Activated CD8-positive, alpha-beta memory T cell treated with anti-CD3 and anti-CD28 coated beads for 36 hours (primary cell): Measurements from ENCODE around the gene DQX1. TPM values are rescaled to one million over a fixed set of nuclear protein-coding genes. Genes with fewer than 3 reads are reported as not detected.

Experiments
- CTCF ChIA-PET: fragments of 350-600 bp; sonication (Branson Sonifier 250); formaldehyde crosslinking; loops from one replicate; lab custom pipeline; 2021; ENCODE audit warnings: antibody characterized with exemption; lab: Charles Lee
- POLR2A ChIA-PET: fragments of 350-600 bp; sonication (Branson Sonifier 250); formaldehyde crosslinking; loops from one replicate; lab custom pipeline; 2021; ENCODE audit warnings: antibody characterized with exemption; lab: Charles Lee
- total RNA-seq, 2 experiments: library from RNA; stranded (reverse); gene quantifications; one replicate each; pipeline ENCODE4 v1.2.3, GENCODE V29; 2021

DQX1 gene
- total RNA-seq, 2 experiments from 2014 or later: 0.75 to 0.91 TPM

DNA sequence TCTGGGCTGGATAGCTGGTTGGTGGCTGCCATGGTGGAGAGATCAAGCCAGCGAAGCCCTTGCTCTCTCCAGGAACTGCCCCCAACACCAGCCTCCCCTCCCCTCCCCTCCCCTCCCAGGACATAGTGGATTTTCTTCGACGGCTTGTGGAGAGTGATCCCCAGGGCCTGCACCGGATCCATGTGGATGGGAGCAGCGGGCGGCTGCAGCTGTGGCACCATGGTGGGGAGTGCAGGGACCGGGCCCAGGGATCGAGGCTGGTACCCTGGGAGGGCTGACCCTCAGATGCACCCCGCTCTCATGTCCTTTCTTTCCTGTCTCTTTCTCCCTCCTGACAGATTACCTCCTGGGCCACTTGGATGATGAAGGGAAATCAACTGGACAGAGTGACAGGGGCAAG, 36.1 kb downstream of the DQX1 start:
- POLR2A ChIA-PET: no interaction called here
- CTCF ChIA-PET: no interaction called here

DNA sequence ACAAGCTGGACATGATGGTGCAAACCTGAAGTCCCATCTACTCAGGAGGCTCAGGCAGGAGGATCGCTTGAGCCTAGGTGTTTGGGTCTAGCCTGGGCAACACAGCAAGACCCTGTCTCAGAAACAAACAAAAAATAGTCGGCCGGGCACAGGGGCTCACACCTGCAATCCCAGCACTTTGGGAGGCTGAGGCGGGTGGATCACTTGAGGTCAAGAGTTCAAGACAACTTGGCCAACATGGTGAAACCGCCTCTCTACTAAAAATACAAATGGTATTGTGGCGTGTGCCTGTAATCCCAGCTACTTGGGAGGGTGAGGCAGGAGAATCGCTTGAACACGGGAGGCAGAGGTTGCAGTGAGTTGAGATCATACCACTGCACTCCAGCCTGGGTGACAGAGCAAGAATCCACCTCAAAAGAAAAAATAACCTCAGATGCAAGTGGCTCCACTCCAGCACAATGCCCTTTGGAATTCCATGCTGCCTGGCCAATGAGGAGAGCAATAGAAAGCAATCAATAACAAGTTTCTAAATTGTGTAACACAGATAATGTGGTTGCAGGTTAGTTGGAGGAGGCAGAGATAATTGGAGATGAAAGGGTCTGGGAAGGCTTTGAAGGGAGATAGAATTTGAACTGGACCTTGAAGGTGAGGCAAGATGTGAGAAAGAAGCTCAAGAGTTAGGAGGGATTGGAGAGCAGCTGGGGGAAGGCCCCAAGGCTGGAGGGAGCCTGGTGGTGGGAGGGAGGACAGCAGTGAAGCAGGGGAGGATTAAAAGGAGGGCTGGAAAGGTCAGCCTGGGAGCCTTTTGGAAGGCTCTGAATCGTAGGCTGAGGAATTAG, 37.2 kb downstream of the DQX1 start:
- CTCF ChIA-PET: interaction anchor here (0.7 kb wide), 1 partner anchor 28 kb away, joined by 3 read pairs; no protein-coding TSS in a partner anchor
- POLR2A ChIA-PET: interaction anchor here (0.6 kb wide), 1 partner anchor 18 kb away, joined by 5 read pairs; no protein-coding TSS in a partner anchor

DNA sequence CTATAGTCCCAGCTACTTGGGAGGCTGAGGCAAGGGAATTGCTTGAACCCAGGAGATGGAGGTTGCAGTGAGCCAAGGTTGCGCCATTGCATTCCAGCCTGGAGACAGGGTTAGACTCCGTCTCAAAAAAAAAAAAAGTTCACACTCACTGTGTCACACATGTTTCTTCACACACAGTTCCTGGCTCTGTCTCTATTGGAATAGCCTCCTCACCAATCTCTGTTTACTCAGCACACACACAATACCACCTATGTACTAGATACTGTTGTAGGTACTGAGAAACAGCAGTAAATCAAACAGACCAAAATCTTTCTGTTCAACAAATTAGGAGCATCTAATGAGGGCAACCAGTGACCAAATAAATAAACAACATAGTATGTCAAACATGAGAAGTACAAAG, 39.9 kb downstream of the DQX1 start:
- ChIA-PET CTCF (interaction anchor here (1.7 kb wide), 1 partner anchor 15 kb away, joined by 4 read pairs; no protein-coding TSS in a partner anchor), POLR2A (no interaction called here)

DNA sequence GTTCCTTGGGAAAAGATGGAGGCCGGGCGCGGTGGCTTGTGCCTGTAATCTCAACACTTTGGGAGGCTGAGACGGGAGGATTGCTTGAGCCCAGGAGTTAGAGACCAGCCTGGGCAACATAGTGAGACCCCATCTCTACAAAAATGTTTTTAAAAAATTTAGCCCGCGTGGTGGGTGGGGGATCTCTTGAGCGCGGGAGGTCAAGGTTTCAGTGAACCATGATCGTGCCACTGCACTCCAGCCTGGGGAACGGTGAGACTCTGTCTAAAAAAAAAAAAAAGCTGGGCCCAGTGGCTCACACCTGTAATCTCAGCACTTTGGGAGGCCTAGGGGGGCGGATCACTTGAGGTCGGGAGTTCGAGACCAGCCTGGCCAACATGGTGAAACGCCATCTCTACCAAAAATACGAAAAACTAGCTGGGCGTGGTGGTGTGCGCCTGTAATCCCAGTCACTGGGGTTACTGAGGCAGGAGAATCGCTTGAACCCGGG, 42.3 kb downstream of the DQX1 start:
- POLR2A ChIA-PET: interaction anchor here (0.7 to 2.9 kb wide), 2 partner anchors 11 to 29 kb away, joined by 3 to 8 read pairs; partner anchors contain the start of genes INO80B and MRPL53
- CTCF ChIA-PET: interaction anchor here (0.6 to 3.8 kb wide), 11 partner anchors 11 to 105 kb away, joined by 3 to 34 read pairs (median 12); partner anchors contain the start of genes INO80B, MRPL53, PCGF1 and WBP1

DNA sequence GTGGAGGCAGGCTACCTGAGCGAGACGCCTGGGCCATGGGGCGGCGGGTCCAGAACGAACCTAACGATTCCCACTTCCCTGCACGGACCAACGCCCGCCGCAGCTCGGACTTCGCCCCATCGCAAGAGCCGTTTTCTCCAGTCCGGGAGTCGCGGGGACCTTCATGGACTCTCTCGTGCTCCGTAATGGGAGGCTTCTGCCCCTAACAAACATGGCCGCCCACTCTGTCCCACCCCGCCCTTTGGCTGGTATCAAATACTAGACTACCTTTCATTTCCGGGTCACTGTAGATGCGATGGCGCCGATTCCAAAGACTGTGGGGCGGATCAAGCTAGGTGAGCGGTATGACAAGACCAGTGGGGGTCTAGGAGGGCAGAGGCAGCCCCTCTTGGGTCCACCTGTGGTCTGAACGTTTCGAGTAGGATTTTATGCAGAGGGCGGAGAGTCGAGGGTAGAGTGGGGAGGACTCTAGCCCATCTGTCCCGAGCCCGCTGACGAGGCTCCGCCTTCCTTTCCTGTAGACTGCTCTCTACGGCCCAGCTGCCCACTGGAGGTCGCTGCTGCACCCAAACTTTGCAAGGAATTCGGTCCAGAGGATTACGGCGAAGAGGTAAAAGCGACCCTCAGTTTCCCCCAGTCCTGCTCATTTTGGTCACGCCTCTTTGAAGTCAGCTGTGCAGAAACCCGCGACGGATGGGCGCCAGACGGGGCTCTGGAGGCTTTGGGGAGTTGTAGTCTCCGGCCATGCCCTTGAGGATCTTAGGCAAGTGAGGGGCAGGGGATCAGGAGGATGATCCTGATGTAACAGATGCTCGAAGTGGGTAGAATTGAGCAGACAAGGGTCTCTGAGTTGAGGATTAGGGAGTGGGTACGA, 43.0 kb downstream of the DQX1 start, which contains the start of the genes CCDC142 and TTC31:
Gene CCDC142, minus strand, starts transcription at position 198 of the 874 bp plus-strand sequence. Its CDS starts 161 bp downstream, at position 37.
Gene TTC31, plus strand, starts transcription at position 281 of the 874 bp plus-strand sequence. Its CDS starts 15 bp downstream, at position 296.
- ChIA-PET CTCF (interaction anchor here (0.8 to 3.8 kb wide), 21 partner anchors 9 to 233 kb away, joined by 3 to 34 read pairs (median 4); partner anchors contain the start of genes AUP1, DQX1, HTRA2 and INO80B), POLR2A (interaction anchor here (0.8 to 2.9 kb wide), 4 partner anchors 10 to 49 kb away, joined by 3 to 10 read pairs (median 6); partner anchors contain the start of genes INO80B, MOGS and MRPL53)

DNA sequence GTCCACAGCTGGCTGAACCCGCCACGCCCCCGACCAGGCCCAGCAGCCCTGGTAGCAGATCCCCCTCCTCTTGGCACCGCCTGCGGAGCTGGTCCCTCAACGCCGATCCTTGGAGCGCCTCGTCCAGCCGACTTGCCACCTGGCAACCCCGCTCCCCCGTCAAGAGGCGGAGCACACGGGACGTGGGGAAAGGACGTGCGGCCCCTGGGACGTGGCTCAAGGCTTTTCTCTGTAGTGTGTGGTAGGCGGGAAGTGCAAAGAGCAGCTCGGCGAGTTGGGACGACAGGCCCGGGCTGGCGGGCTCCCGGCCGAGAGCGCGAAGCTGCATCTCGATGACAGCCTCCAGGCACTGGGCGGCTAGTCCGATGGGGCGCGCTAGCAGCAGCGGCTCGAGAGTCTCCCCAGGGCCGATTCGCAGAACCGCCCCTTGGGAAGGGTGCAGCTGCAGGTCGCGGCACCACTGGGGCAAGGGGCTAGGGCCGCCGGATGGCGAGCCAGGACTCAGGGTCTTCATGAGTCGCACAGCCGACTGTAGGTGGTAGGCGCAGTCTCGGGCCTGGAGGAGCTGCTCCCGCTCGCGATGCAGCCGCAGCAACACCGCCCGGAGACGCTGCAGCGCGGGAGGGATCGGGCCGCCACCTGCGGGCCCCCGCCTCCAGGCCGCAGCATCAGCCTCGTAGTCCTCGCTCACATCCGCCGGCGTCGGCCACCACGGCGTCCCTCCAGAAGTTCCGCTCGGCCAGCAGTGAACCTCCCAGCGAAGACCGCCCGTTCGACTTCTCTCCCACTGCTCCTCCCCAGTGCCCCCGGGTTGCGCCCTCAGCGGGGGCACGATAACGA, 43.9 kb downstream of the DQX1 start:
- POLR2A ChIA-PET: interaction anchor here (0.5 to 2.9 kb wide), 7 partner anchors 9 to 102 kb away, joined by 3 to 10 read pairs (median 4); partner anchors contain the start of genes INO80B, MOGS, MRPL53 and WBP1
- CTCF ChIA-PET: interaction anchor here (0.8 to 3.8 kb wide), 23 partner anchors 10 to 232 kb away, joined by 3 to 34 read pairs (median 4); partner anchors contain the start of genes AUP1, DQX1, HTRA2 and INO80B

DNA sequence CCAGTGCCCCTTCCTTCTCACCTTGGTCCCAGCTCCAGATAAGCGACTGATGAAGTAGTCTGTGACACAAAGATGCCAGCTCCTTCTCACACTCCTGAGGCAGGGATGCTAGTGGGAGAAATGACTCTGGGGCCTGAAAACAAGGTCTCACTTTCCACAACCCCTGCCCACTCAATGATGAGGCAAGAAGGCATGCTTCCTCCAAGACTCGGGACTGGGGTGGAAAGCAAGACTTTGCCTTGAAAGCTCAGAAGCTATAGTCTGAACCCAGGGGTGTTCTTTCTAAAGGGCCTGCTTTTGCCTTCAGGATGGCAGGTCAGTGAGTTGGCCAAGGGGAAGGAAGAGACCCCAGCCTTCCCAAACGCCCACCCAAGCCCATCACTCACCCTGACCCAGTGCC, 44.6 kb downstream of the DQX1 start:
- ChIA-PET CTCF (interaction anchor here (1.0 to 3.8 kb wide), 9 partner anchors 9 to 187 kb away, joined by 3 to 34 read pairs (median 17); partner anchors contain the start of genes AUP1, HTRA2, INO80B and MRPL53), POLR2A (interaction anchor here (0.5 to 2.9 kb wide), 6 partner anchors 9 to 103 kb away, joined by 3 to 10 read pairs (median 6); partner anchors contain the start of genes INO80B, MOGS, MRPL53 and WBP1)

DNA sequence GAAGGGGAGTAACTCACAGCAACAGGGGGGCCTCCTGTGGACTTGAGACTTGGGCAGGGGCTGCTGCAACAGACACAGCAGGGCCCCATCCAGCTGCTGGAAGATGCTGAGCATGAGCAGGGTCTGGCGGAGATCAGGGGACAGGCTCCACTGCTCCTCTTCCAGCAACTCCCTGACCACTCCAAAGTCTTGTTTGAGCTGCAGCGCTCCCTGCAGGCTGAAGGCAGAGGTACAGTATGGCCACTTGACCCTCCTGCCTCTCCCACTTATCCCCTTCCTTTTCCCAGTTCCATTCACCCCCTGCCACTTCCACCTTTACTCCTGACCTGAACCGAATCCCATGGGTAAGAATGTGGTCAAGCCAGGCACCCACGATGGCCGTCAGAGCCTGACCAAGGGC, 51.1 kb downstream of the DQX1 start:
- POLR2A ChIA-PET: interaction anchor here (0.6 kb wide), 1 partner anchor 23 kb away, joined by 5 read pairs; no protein-coding TSS in a partner anchor

DNA sequence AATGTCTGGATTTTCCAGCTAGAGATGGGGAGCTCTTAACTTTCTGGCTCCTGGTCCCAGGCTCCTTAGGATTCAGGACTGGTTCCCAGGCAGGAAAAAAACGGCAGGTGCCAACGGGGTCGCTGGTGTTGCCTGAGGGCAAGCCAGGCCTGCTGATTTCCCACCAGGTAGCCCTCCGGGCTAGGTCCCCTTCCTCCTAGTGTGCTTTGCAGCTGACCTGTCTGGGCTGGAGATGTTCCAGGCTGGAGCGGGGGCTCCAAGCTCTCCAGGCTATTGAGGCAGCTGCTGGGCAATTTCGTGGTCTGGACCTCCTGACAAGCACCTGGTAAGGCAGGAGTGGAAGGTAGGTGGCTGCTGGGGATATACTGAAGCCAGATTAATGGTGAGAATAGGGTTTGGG, 51.5 kb downstream of the DQX1 start:
- CTCF ChIA-PET: interaction anchor here (0.7 to 4.0 kb wide), 4 partner anchors 7 to 55 kb away, joined by 3 to 34 read pairs (median 5); partner anchors contain the start of genes AUP1, CCDC142, HTRA2 and TTC31
- POLR2A ChIA-PET: interaction anchor here (0.7 kb wide), 2 partner anchors 26 to 56 kb away, joined by 4 to 10 read pairs; no protein-coding TSS in a partner anchor

More for the DNA sequence above, 51.1 kb downstream of the DQX1 start:
- CTCF ChIA-PET: interaction anchor here (1.3 to 2.4 kb wide), 2 partner anchors 34 to 55 kb away, joined by 3 to 7 read pairs; partner anchors contain the start of genes AUP1 and HTRA2

DNA sequence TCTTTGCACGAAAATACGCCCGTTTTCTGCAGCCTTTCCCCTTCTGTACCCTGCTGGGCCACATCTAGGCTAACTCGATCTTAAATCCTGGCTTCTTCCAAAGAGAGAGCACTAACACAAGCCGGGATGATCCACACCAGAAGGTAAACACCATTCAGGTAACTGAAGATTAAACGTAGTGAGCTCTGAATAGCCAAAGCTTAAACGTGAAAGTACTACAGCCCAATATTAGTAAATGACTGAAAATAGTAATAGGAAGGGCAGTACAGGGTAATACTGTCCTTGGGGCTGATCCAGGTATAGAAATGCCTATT, 53.1 kb downstream of the DQX1 start:
- POLR2A ChIA-PET: interaction anchor here (1.0 to 2.6 kb wide), 4 partner anchors 9 to 56 kb away, joined by 3 to 13 read pairs (median 6); partner anchors contain the start of genes AUP1, CCDC142, HTRA2 and WBP1

DNA sequence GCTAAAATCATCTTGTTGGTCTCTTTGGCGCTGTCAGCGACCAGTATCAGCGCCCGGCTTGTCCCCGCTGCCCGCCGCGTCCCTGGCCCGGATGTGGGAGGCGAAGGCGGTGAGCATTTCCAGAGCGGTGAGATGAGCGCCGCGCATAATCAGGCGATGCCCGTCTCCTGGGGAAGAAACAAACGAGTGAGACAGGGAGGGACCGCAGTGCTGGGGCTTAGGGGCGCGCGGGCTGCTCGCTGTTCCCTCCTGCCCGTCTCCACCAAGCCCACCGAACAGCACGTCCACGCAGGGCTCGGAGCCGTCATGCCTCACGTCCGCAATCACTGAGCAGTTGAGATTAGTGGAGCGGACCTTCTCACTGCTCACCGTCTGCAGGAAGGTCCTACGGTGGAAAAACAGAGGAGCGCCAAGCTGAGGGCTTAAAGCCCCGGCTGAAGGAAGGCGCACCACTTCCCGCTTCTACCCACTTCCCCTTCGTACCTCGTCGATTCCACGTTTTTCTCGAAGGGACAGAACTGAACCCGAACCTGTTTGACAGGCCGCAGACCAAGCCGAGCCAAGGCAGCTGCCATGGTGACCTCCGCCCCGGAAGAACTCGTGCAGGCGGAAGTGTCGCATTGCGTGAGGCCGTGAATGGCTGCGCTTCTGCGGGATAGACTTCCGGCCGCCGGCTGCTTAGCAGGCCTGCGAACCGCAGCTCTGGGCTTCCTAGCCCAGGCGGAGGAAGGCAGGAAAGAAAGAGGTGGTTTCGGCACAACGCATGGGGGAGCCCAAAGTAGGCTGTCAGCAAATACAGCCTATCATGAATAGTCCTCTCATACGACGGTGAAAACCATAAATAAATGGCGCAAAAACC, 53.7 kb downstream of the DQX1 start, which contains the start of gene MRPL53:
Gene MRPL53, minus strand, starts transcription at position 595 of the 859 bp plus-strand sequence. Its CDS starts 20 bp downstream, at position 575.
- CTCF ChIA-PET: interaction anchor here (0.7 to 4.0 kb wide), 3 partner anchors 9 to 61 kb away, joined by 3 to 34 read pairs (median 7); partner anchors contain the start of genes AUP1, CCDC142, HTRA2 and TTC31

More for the DNA sequence above, 53.1 kb downstream of the DQX1 start:
- CTCF ChIA-PET: interaction anchor here (0.7 to 4.0 kb wide), 3 partner anchors 9 to 60 kb away, joined by 3 to 34 read pairs (median 7); partner anchors contain the start of genes AUP1, CCDC142, HTRA2 and TTC31

DNA sequence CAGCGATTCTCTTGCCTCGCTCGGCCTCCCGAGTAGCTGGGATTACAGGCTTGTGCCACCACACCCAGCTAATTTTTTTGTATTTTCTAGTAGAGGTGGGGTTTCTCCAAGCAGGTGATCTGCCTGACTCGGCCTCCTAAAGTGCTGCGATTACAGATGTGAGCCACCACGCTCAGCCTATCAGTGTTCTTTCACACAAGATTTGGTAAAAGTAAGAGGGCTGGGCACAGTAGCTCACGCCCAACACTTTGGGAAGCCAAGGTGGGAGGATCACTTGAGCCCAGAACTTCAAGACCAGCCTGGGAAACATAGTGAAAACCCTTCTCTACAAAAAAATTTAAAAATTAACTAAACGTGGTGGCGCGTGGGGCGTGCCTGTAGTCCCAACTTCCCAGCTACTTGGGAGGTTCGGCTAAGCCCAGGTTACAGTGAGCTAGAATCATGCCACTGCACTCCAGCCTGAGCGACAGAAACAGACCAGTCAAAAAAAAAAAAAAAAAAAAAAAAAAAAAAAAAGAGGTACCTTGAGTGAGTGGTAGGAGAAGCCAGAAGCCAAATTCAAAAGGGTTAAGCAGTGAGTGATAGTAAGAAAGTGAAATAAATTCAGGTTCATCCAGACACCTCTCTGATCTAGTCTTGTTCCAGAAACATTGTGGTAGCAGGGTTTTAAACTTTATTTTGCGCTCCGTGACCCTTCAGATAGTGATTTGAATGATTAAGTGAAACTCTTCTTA, 54.5 kb downstream of the DQX1 start:
- ChIA-PET CTCF (interaction anchor here (0.6 to 4.0 kb wide), 3 partner anchors 10 to 79 kb away, joined by 3 to 34 read pairs (median 3); partner anchors contain the start of genes CCDC142 and TTC31), POLR2A (interaction anchor here (0.7 to 2.6 kb wide), 3 partner anchors 13 to 107 kb away, joined by 7 to 13 read pairs (median 7); partner anchors contain the start of gene WBP1)

More for the DNA sequence above, 53.7 kb downstream of the DQX1 start, which contains the start of gene MRPL53:
- POLR2A ChIA-PET: interaction anchor here (1.0 to 2.6 kb wide), 5 partner anchors 10 to 57 kb away, joined by 3 to 13 read pairs (median 7); partner anchors contain the start of genes AUP1, CCDC142, HTRA2 and WBP1

DNA sequence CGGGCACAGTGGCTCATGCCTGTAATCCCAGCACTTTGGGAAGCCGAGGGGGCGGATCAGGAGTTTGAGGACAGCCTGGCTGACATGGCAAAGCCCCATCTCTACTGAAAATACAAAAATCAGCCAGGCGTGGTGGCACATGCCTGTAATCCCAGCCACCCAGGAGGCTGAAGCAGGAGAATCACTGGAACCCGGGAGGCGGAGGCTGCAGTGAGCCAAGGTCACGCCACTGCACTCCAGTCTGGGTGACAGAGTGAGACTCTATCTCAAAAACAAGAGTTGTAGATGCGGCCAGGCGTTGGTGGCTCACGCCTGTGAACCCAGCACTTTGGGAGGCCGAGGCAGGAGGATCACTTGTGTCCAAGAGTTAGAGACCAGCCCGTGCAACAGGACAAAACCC, 55.3 kb downstream of the DQX1 start:
- ChIA-PET CTCF (interaction anchor here (0.6 to 4.0 kb wide), 3 partner anchors 11 to 78 kb away, joined by 3 to 34 read pairs (median 3); partner anchors contain the start of genes CCDC142 and TTC31), POLR2A (interaction anchor here (0.6 kb wide), 1 partner anchor 19 kb away, joined by 5 read pairs; no protein-coding TSS in a partner anchor)
